Stimulated activated CD8-positive, alpha-beta memory T cell treated with anti-CD3 and anti-CD28 coated beads, Interleukin-12 subunit alpha, Interleukin-12 subunit beta, amount 100 ng/mL, for 4 hours (primary cell): ENCODE results near the gene RBM17.
A peak's percentile ranks its signal among the peaks of the same experiment; 100 is the strongest.
"Not testable (repeated sequence)": the region's sequence is repeated elsewhere in the genome, so short reads cannot be mapped to it uniquely, and the experiment has no call there.

ENCODE experiments used
- DNase-seq: peaks from one replicate; pipeline ENCODE4 v3.0.0-alpha.2; 2020; ENCODE audit warnings: low read depth

RBM17 gene

GRCh38 chr10:6088721-6089333, at the start of gene RBM17:
TSS of gene RBM17 (plus strand) at chr10:6089034. CDS start at chr10:6097066, 8,032 bp downstream.
- DNase-seq: peak; percentile 97

- no peak for DNase-seq
These were observed 49.1 kb upstream of the RBM17 start for GRCh38 chr10:6039711-6040110.

- no peak for DNase-seq
These were observed 48.6 kb upstream of the RBM17 start for GRCh38 chr10:6040205-6040604.

GRCh38 chr10:6043377-6043776, 45.5 kb upstream of the RBM17 start:
- not testable (repeated sequence) for DNase-seq

GRCh38 chr10:6044060-6044459, 44.8 kb upstream of the RBM17 start:
- DNase-seq: no peak

- no peak for DNase-seq
These were observed 44.0 kb upstream of the RBM17 start for GRCh38 chr10:6044751-6045313.

- DNase-seq: no peak
These were observed 43.5 kb upstream of the RBM17 start for GRCh38 chr10:6045314-6045848.

- DNase-seq: no peak
These were observed 42.7 kb upstream of the RBM17 start for GRCh38 chr10:6045878-6046772.

GRCh38 chr10:6046773-6047611, 41.8 kb upstream of the RBM17 start:
- DNase-seq: no peak

GRCh38 chr10:6047847-6048246, 41.0 kb upstream of the RBM17 start:
- no peak for DNase-seq

- no peak for DNase-seq
These were observed 40.4 kb upstream of the RBM17 start for GRCh38 chr10:6048281-6049030.

- DNase-seq: no peak
These were observed 39.8 kb upstream of the RBM17 start for GRCh38 chr10:6049031-6049400.

- DNase-seq: peak; percentile 81
These were observed 37.9 kb upstream of the RBM17 start for GRCh38 chr10:6050801-6051445.

GRCh38 chr10:6052247-6053221, 36.3 kb upstream of the RBM17 start:
- DNase-seq: peak; percentile 73

GRCh38 chr10:6053303-6053702, 35.5 kb upstream of the RBM17 start:
- DNase-seq: no peak

- no peak for DNase-seq
These were observed 34.8 kb upstream of the RBM17 start for GRCh38 chr10:6053816-6054631.

- DNase-seq: no peak
These were observed 34.0 kb upstream of the RBM17 start for GRCh38 chr10:6054884-6055283.

- no peak for DNase-seq
These were observed 32.9 kb upstream of the RBM17 start for GRCh38 chr10:6055929-6056328.
